ENCODE data around the gene GHDC. TPM values are rescaled to one million over a fixed set of nuclear protein-coding genes. Genes with fewer than 3 reads are reported as not detected.
A peak's percentile ranks its signal among the peaks of the same experiment; 100 is the strongest.

Gene GHDC
- total RNA-seq, 2 experiments from 2014 or later = 6.8 to 8.3 TPM

DNA sequence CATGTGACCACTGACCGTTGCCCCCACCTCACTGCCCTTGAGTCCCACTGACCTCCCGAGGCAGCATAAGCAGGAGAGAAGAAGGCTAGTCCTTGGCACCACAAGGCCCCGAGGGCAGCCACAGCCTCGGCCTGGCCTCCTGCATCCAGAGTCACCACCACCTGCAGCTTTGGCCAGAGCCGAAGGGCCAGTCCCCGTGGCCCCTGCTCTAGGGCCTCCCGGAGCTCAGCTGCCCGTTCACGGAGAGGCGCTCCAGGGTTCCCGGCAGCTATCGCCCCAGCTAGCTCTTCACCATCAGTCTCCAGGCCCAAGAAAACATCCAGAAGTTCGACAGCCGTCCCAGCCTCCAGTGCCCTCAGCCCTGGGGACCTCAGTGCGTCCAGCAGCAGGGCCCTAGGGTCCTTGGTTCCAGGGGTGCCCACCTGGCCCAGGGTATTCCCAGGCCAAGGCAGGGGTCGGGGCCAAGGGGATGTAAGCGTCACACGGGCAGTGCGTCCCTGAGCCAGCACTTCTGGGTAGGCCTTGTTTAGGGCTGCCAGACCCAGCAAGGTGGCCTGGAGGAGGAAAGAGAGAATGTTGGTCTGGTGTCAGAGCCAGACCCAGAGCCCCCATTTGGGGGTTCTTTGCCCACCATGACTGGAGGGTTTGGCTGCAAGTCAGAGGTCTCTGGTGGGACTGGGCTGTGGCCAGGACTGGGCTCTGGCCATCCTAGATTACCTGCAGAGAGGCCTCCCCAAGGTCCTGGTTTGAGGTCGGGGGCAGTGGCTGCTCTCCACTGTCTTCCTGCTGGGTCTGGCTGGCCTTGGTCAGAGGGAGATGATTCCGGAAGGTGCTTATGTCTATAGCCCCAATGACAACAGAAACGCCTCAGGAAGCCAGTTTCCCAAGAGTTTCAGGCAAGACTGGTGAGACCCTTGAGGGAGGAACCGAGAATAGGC lies 1.8 kb downstream of the GHDC start:
- ATAC-seq (ENCODE audit: poor library complexity) (no peak), DNase-seq (no peak)
- Mint-ChIP-seq H3K27ac (no peak overlapping the region), H3K4me1 (ENCODE audit: low read depth) (peaks cover 18% of the 10 kb centered on the region), H3K4me3 (peak overlapping the region; percentile 95), H3K36me3 (ENCODE audit: low read depth) (peaks cover 6% of the 10 kb centered on the region), H3K9me3 (no peaks in the 10 kb centered on the region), H3K27me3 (no peaks in the 10 kb centered on the region)
- no peak overlapping the region for H3K27ac ChIP-seq (ENCODE audit: low read depth in 1 of 2, low read length in 2 of 2)
- H3K4me1 ChIP-seq (ENCODE audit: insufficient read depth, low read length) = peaks cover 26% of the 10 kb centered on the region
- H3K4me3 ChIP-seq (ENCODE audit: low read length) = no peak overlapping the region
- H3K27me3 ChIP-seq (ENCODE audit: control insufficient read depth in 1 of 2, insufficient read depth in 2 of 2, low read length in 2 of 2) = no peaks in the 10 kb centered on the region
- no peaks in the 10 kb centered on the region for H3K36me3 ChIP-seq (ENCODE audit: insufficient read depth, low read length)
- H3K9me3 ChIP-seq (ENCODE audit: control insufficient read depth in 1 of 2, insufficient read depth in 1 of 2, low read length in 2 of 2) = no peaks in the 10 kb centered on the region
- intact Hi-C loops (cut with DNase I, micrococcal nuclease) = loop anchor here in 1 of 2 experiments (2.0 to 5.0 kb wide), 2 partner anchors 36 to 70 kb away; partner anchors contain the start of genes HSPB9 and KAT2A
- TF ChIP-seq, protein P1, sequence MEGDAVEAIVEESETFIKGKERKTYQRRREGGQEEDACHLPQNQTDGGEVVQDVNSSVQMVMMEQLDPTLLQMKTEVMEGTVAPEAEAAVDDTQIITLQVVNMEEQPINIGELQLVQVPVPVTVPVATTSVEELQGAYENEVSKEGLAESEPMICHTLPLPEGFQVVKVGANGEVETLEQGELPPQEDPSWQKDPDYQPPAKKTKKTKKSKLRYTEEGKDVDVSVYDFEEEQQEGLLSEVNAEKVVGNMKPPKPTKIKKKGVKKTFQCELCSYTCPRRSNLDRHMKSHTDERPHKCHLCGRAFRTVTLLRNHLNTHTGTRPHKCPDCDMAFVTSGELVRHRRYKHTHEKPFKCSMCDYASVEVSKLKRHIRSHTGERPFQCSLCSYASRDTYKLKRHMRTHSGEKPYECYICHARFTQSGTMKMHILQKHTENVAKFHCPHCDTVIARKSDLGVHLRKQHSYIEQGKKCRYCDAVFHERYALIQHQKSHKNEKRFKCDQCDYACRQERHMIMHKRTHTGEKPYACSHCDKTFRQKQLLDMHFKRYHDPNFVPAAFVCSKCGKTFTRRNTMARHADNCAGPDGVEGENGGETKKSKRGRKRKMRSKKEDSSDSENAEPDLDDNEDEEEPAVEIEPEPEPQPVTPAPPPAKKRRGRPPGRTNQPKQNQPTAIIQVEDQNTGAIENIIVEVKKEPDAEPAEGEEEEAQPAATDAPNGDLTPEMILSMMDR (IDR thresholded peaks at IDR 0.05) = no peak
- CTCF ChIA-PET = interaction anchor here (1.3 kb wide), 1 partner anchor 56 kb away, joined by 4 read pairs; no protein-coding TSS in a partner anchor
- POLR2A ChIA-PET = interaction anchor here (1.2 kb wide), 1 partner anchor 417 kb away, joined by 4 read pairs; the partner anchor contains the start of genes RETREG3 and TUBG1

DNA sequence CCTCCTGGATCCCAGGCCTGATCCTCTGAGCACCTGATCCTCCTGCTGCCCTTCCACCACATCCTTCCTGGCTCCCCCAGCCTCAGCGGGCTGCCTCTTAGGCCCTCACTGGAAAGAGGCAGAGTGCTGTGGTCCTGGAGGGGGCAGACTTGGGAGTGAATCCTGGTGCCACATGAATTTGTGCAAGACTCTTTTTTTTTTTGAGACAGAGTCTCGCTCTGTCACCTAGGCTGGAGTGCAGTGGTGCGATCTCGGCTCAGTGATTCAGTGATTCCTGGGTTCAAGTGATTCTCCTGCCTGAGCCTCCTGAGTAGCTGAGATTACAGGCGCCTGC lies 3.1 kb downstream of the GHDC start:
- Mint-ChIP-seq H3K27me3 (no peaks in the 10 kb centered on the region), H3K9me3 (no peaks in the 10 kb centered on the region), H3K27ac (no peak overlapping the region), H3K4me3 (no peak overlapping the region), H3K4me1 (ENCODE audit: low read depth) (peaks cover 18% of the 10 kb centered on the region), H3K36me3 (ENCODE audit: low read depth) (peaks cover 6% of the 10 kb centered on the region)
- POLR2A ChIA-PET = no interaction called here
- H3K36me3 ChIP-seq (ENCODE audit: insufficient read depth, low read length) = no peaks in the 10 kb centered on the region
- TF ChIP-seq, protein P1 (IDR thresholded peaks at IDR 0.05) = no peak
- no peaks in the 10 kb centered on the region for H3K27me3 ChIP-seq (ENCODE audit: control insufficient read depth in 1 of 2, insufficient read depth in 2 of 2, low read length in 2 of 2)
- CTCF ChIA-PET = no interaction called here
- H3K9me3 ChIP-seq (ENCODE audit: control insufficient read depth in 1 of 2, insufficient read depth in 1 of 2, low read length in 2 of 2) = no peaks in the 10 kb centered on the region
- no peak for DNase-seq
- no peak overlapping the region for H3K27ac ChIP-seq (ENCODE audit: low read depth in 1 of 2, low read length in 2 of 2)
- H3K4me1 ChIP-seq (ENCODE audit: insufficient read depth, low read length) = peaks cover 26% of the 10 kb centered on the region
- H3K4me3 ChIP-seq (ENCODE audit: low read length) = no peak overlapping the region
- ATAC-seq (ENCODE audit: poor library complexity) = no peak
- intact Hi-C loops (cut with DNase I, micrococcal nuclease) = loop anchor here in 1 of 2 experiments (5.0 kb wide), 1 partner anchor 69 kb away; the partner anchor contains the start of genes HSPB9 and KAT2A

DNA sequence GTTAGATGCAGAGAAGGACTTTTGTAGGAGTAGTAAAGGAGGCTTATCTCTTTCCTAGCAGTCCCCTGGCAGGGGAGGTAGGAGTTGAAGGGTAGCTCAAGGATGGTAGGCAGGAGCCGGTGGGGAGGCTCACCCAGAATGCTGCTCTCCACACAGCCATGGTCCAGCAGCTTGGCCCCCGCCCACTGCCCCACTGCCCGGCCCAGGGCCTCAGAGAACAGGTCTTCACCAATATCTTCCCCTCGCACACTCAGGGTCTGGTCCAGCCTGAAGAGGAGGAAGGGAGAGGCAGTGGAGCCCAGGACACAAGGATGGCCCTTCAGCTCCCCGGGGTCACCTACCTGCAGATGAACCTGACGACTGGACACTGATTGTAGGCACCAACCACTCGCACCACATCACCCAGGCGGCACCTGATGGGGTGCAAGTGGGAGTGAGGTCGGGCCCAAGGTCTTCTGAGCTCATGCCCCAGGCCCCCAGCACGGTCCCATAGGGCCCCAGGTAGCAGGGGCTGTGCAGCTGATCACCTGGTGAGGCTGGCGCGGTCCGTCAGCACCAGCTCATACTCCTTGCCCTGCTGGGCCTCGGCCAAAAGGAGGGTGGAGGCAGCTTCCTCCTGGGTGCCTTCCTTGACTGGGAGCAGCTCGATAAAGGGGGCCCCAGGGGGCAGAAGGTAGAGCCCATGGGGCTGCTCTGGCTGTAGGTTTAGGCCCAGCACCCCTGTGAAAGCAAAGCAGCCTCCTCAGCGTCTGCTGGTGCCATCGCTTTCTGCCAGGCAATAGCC lies 3.6 kb downstream of the GHDC start:
- Mint-ChIP-seq H3K4me1 (ENCODE audit: low read depth) (peaks cover 18% of the 10 kb centered on the region), H3K27ac (no peak overlapping the region), H3K36me3 (ENCODE audit: low read depth) (peaks cover 6% of the 10 kb centered on the region), H3K27me3 (no peaks in the 10 kb centered on the region), H3K9me3 (no peaks in the 10 kb centered on the region), H3K4me3 (peak overlapping the region; percentile 21)
- H3K27me3 ChIP-seq (ENCODE audit: control insufficient read depth in 1 of 2, insufficient read depth in 2 of 2, low read length in 2 of 2) = no peaks in the 10 kb centered on the region
- intact Hi-C loops (cut with DNase I, micrococcal nuclease) = loop anchor here in 1 of 2 experiments (5.0 kb wide), 1 partner anchor 68 kb away; the partner anchor contains the start of genes HSPB9 and KAT2A
- H3K4me1 ChIP-seq (ENCODE audit: insufficient read depth, low read length) = peaks cover 26% of the 10 kb centered on the region
- DNase-seq (no peak), ATAC-seq (ENCODE audit: poor library complexity) (no peak)
- TF ChIP-seq, protein P1 (IDR thresholded peaks at IDR 0.05) = no peak
- no peaks in the 10 kb centered on the region for H3K36me3 ChIP-seq (ENCODE audit: insufficient read depth, low read length)
- POLR2A ChIA-PET = interaction anchor here (0.7 kb wide), 1 partner anchor 89 kb away, joined by 3 read pairs; no protein-coding TSS in a partner anchor
- no peak overlapping the region for H3K27ac ChIP-seq (ENCODE audit: low read depth in 1 of 2, low read length in 2 of 2)
- H3K9me3 ChIP-seq (ENCODE audit: control insufficient read depth in 1 of 2, insufficient read depth in 1 of 2, low read length in 2 of 2) = no peaks in the 10 kb centered on the region
- no peak overlapping the region for H3K4me3 ChIP-seq (ENCODE audit: low read length)
- CTCF ChIA-PET = no interaction called here

Data from CD4-positive, alpha-beta T cell (primary cell).